OCI-LY7 (cell line): ENCODE data around the gene GPS2. TPM values are rescaled to one million over a fixed set of nuclear protein-coding genes. Genes with fewer than 3 reads are reported as not detected.

ENCODE experiments used
- BruUV-seq: library from RNA; stranded (reverse); fragments of 400-500 nt; replicated peaks from 2 replicates; lab custom pipeline; 2021; lab: Mats Ljungman, UMichigan
- CTCF ChIA-PET: fragments of 300-600 bp; sonication (Branson Sonifier 250); formaldehyde crosslinking; loops from one replicate; lab custom pipeline; 2022; ENCODE audit warnings: antibody characterized with exemption; ENCODE audit not compliant: unreplicated experiment; lab: Charles Lee
- POLR2A ChIA-PET: fragments of 300-600 bp; sonication (Branson Sonifier 250); formaldehyde crosslinking; loops from one replicate; lab custom pipeline; 2022; ENCODE audit warnings: antibody characterized with exemption; lab: Charles Lee
- DNase-seq: peaks from one replicate; pipeline ENCODE4 v3.0.0-alpha.2; 2015; ENCODE audit warnings: low spot score
- H2AFZ ChIP-seq: fragments of 200-600 bp; sonication (generic), shearing (Covaris generic); 2 replicates; pipeline ENCODE4 v1.6.1; 2014; ENCODE audit warnings: mild to moderate bottlenecking, antibody characterized with exemption, low read length, moderate library complexity
- H3K27ac ChIP-seq: fragments of 200-600 bp; sonication (generic); 2 replicates; pipeline ENCODE4 v1.5.1; 2014; ENCODE audit warnings: mixed run types, low read depth, mild to moderate bottlenecking, moderate library complexity, low read length, inconsistent platforms; ENCODE audit not compliant: poor library complexity, severe bottlenecking
- H3K36me3 ChIP-seq: fragments of 200-600 bp; sonication (generic); 2 replicates; pipeline ENCODE4 v1.6.1; 2014; ENCODE audit warnings: mild to moderate bottlenecking, antibody characterized with exemption, low read length, moderate library complexity, mixed read lengths; ENCODE audit not compliant: insufficient read depth
- H3K4me1 ChIP-seq: fragments of 200-600 bp; sonication (generic); 2 replicates; pipeline ENCODE4 v1.5.1; 2014; ENCODE audit warnings: mild to moderate bottlenecking, low read length; ENCODE audit not compliant: insufficient read depth, poor library complexity, severe bottlenecking
- H3K4me2 ChIP-seq: fragments of 200-600 bp; sonication (generic); 2 replicates; pipeline ENCODE4 v1.6.1; 2014; ENCODE audit warnings: mild to moderate bottlenecking, low read length
- H3K4me3 ChIP-seq: fragments of 200-600 bp; sonication (generic); 2 replicates; pipeline ENCODE4 v1.5.1; 2014; ENCODE audit warnings: mild to moderate bottlenecking, low read depth, low read length; ENCODE audit not compliant: poor library complexity, severe bottlenecking
- H3K79me2 ChIP-seq: fragments of 200-600 bp; sonication (generic); 2 replicates; pipeline ENCODE4 v1.6.1; 2016; ENCODE audit warnings: low read depth, mild to moderate bottlenecking, low read length, moderate library complexity, mixed read lengths; ENCODE audit not compliant: insufficient read depth
- H3K9me2 ChIP-seq: fragments of 200-600 bp; sonication (generic); 2 replicates; pipeline ENCODE4 v1.6.1; 2016; ENCODE audit warnings: mild to moderate bottlenecking, low read length, mixed read lengths; ENCODE audit not compliant: insufficient read depth
- H3K9me3 ChIP-seq: fragments of 200-600 bp; sonication (generic); 2 replicates; pipeline ENCODE4 v1.6.1; 2014; ENCODE audit warnings: mild to moderate bottlenecking, mixed run types, low read length, mixed read lengths
- H4K20me1 ChIP-seq: fragments of 200-600 bp; sonication (generic); 2 replicates; pipeline ENCODE4 v1.6.1; 2014; ENCODE audit warnings: mild to moderate bottlenecking, antibody characterized with exemption, low read length, moderate library complexity, mixed read lengths; ENCODE audit not compliant: insufficient read depth
- EZH2phosphoT487 ChIP-seq: fragments of 200-600 bp; sonication (generic); IDR thresholded peaks from 2 replicates; pipeline ENCODE4 v1.6.1; 2018; ENCODE audit warnings: low read depth, borderline replicate concordance, mild to moderate bottlenecking, mixed run types, antibody characterized with exemption, low read length, moderate library complexity, mixed read lengths
- intact Hi-C: fragments of 100-400 bp; cut with micrococcal nuclease; formaldehyde crosslinking; loops from one replicate; pipeline ENCODE4 v1.10.0; 2022; ENCODE audit not compliant: unreplicated experiment
- total RNA-seq, 2 experiments: library from RNA; depleted of rRNA in 1 of 2; stranded (reverse); fragments of >200 nt in 1 of 2; shearing (Covaris generic) in 1 of 2; gene quantifications; 2 replicates each; pipeline ENCODE4 v1.2.3, GENCODE V29; 2014 to 2022
- TF ChIP-seq, protein P1 (sequence below): fragments of 200-600 bp; sonication (generic); conservative IDR thresholded peaks from 2 replicates; pipeline ENCODE4 v1.5.1; 2014; ENCODE audit warnings: mild to moderate bottlenecking, antibody characterized with exemption, low read length, moderate library complexity, mixed read lengths

GPS2 gene
- total RNA-seq, 2 experiments from 2014 or later = 70.5 to 75.0 TPM

- TF ChIP-seq, protein P1, sequence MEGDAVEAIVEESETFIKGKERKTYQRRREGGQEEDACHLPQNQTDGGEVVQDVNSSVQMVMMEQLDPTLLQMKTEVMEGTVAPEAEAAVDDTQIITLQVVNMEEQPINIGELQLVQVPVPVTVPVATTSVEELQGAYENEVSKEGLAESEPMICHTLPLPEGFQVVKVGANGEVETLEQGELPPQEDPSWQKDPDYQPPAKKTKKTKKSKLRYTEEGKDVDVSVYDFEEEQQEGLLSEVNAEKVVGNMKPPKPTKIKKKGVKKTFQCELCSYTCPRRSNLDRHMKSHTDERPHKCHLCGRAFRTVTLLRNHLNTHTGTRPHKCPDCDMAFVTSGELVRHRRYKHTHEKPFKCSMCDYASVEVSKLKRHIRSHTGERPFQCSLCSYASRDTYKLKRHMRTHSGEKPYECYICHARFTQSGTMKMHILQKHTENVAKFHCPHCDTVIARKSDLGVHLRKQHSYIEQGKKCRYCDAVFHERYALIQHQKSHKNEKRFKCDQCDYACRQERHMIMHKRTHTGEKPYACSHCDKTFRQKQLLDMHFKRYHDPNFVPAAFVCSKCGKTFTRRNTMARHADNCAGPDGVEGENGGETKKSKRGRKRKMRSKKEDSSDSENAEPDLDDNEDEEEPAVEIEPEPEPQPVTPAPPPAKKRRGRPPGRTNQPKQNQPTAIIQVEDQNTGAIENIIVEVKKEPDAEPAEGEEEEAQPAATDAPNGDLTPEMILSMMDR = no peak
- TF ChIP-seq EZH2phosphoT487 = no peak
- CTCF ChIA-PET = no interaction called here
- Histone ChIP-seq H3K79me2 (peaks cover 50% of the 10 kb centered on the region), H2AFZ (no peak overlapping the region), H3K36me3 (peaks cover 88% of the 10 kb centered on the region), H3K4me1 (peaks cover 58% of the 10 kb centered on the region), H4K20me1 (peaks cover 28% of the 10 kb centered on the region), H3K4me2 (peak overlapping the region; percentile 96), H3K9me3 (no peaks in the 10 kb centered on the region), H3K4me3 (no peak overlapping the region), H3K27ac (peak overlapping the region; percentile 79), H3K9me2 (no peaks in the 10 kb centered on the region)
- DNase-seq = no peak
- no TSS peak for BruUV-seq
- intact Hi-C loops = no loop called here
- POLR2A ChIA-PET = interaction anchor here (2.6 kb wide), 1 partner anchor 17 kb away, joined by 12 read pairs; the partner anchor contains the start of gene NEURL4
Measured at GRCh38 chr17:7312432-7313087, 2.6 kb downstream of the GPS2 start.

DNA sequence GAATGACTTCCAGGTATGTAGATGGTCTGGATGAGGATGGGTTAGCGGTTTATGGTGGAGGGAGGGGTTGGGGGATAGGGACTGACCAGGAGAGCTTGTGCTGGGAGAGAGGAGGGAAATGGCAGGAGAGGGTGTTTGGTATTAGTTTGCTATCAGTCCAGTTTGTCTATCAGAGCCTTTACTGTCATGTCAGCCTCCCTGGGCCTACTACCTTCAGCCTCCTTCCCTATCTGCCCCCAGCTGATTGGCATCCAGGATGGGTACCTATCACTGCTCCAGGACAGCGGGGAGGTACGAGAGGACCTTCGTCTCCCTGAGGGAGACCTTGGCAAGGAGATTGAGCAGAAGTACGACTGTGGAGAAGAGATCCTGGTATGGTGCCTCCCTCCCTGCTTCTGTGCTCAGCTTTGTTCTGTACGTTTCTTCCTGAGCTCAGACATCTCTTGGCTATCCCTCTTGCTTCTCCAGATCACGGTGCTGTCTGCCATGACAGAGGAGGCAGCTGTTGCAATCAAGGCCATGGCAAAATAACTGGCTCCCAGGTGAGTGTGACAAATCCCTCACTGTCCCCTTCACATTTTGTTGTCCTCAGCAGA lies 4.0 kb downstream of the GPS2 start:
- Histone ChIP-seq H3K36me3 (peaks cover 79% of the 10 kb centered on the region), H3K4me3 (no peak overlapping the region), H3K79me2 (peaks cover 52% of the 10 kb centered on the region), H3K9me3 (no peaks in the 10 kb centered on the region), H2AFZ (no peak overlapping the region), H3K9me2 (no peaks in the 10 kb centered on the region), H3K4me1 (peaks cover 62% of the 10 kb centered on the region), H3K27ac (no peak overlapping the region), H3K4me2 (peak overlapping the region; percentile 77; the same call in 1 of the 2 replicates), H4K20me1 (peaks cover 28% of the 10 kb centered on the region)
- no peak for DNase-seq
- CTCF ChIA-PET = no interaction called here
- BruUV-seq = no TSS peak
- TF ChIP-seq, protein P1 = no peak
- TF ChIP-seq EZH2phosphoT487 = no peak
- POLR2A ChIA-PET = interaction anchor here (0.8 kb wide), 1 partner anchor 18 kb away, joined by 3 read pairs; the partner anchor contains the start of gene NEURL4
- intact Hi-C loops = no loop called here
